ENCODE data around the gene SPANXN3. TPM values are rescaled to one million over a fixed set of nuclear protein-coding genes. Genes with fewer than 3 reads are reported as not detected.
"Not testable (repeated sequence)": the region's sequence is repeated elsewhere in the genome, so short reads cannot be mapped to it uniquely, and the experiment has no call there.

SPANXN3 gene
- total RNA-seq, result not detected

DNA sequence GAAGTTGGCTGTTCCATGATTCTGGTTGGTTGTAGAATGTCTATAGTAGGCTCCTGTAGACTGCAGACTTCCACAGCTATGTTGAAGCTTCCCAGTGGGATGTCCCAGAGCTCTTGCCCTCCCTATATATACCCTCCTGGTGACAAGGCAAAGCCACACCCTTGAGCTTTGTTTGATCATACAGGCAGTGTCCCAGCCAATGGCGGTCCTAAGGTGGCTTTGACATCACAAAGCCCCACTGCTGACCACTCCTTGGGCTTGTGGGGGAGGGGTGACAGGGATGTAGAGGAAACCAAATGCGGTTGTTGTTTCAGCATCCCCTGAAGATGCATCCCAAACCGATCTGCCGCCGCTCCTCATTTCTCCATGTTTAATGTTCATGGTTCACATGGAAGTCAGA, at the start of gene SPANXN3:
Gene SPANXN3 (minus strand): TSS at position 101 of the 400 bp plus-strand sequence. CDS start 84 bp downstream, at position 17.
- intact Hi-C loops (cut with DNase I); H3K36me3 ChIP-seq; H3K9me3 ChIP-seq; H3K4me3 ChIP-seq; H3K4me1 ChIP-seq; H3K27me3 ChIP-seq; DNase-seq (ENCODE audit: low spot score in 2 of 2); H3K27ac ChIP-seq: not testable (repeated sequence)

DNA sequence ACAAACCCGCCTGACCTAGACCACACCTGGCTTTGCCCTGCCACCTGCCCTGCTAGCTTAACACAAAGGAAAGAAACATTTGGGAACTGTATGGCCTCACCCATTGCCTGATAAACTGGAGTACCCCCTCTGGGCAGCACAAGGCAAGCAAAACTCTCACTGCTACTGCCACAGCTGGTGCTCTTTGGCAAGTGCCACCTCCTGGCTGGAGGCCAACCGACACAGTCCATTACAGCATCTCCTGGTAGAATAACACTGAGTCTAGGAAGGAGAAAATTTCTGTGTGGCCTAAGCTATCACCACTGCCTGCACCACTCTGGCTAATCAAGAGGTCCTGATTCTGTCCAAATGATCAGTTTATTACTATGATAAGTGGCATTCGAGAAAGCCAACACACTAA, 18.9 kb upstream of the SPANXN3 start:
- H3K27me3 ChIP-seq, result no peaks in the 10 kb centered on the region
- intact Hi-C loops (cut with DNase I), result no loop called here
- no peaks in the 10 kb centered on the region for H3K9me3 ChIP-seq
- H3K27ac ChIP-seq, result no peak overlapping the region
- no peak for TF ChIP-seq CTCF (IDR thresholded peaks at IDR 0.05)
- no peak overlapping the region for H3K4me3 ChIP-seq
- no peaks in the 10 kb centered on the region for H3K4me1 ChIP-seq
- H3K36me3 ChIP-seq, result no peaks in the 10 kb centered on the region
- no peak for DNase-seq (ENCODE audit: low spot score in 2 of 2)

- H3K27ac ChIP-seq; intact Hi-C loops (cut with DNase I); DNase-seq (ENCODE audit: low spot score in 2 of 2); H3K9me3 ChIP-seq; H3K27me3 ChIP-seq; H3K36me3 ChIP-seq; H3K4me3 ChIP-seq; H3K4me1 ChIP-seq: not testable (repeated sequence)
Measured at GRCh38 chrX:143502196-143502595, 15.1 kb downstream of the SPANXN3 start.

- TF ChIP-seq CTCF (IDR thresholded peaks at IDR 0.05), result no peak
Measured at GRCh38 chrX:143500751-143501150, 16.5 kb downstream of the SPANXN3 start.

GRCh38 chrX:143486105-143486504, 31.2 kb downstream of the SPANXN3 start:
- Histone ChIP-seq H3K27ac (no peak overlapping the region), H3K36me3 (no peaks in the 10 kb centered on the region), H3K27me3 (no peaks in the 10 kb centered on the region), H3K4me1 (no peaks in the 10 kb centered on the region), H3K9me3 (no peaks in the 10 kb centered on the region), H3K4me3 (no peak overlapping the region)
- intact Hi-C loops (cut with DNase I), result no loop called here
- no peak for DNase-seq (ENCODE audit: low spot score in 2 of 2)
- TF ChIP-seq CTCF (IDR thresholded peaks at IDR 0.05), result no peak

More at GRCh38 chrX:143500751-143501150, 16.5 kb downstream of the SPANXN3 start:
- Histone ChIP-seq H3K36me3 (no peaks in the 10 kb centered on the region), H3K27ac (no peak overlapping the region), H3K4me3 (no peak overlapping the region), H3K27me3 (no peaks in the 10 kb centered on the region), H3K4me1 (no peaks in the 10 kb centered on the region), H3K9me3 (no peaks in the 10 kb centered on the region)
- DNase-seq (ENCODE audit: low spot score in 2 of 2), result no peak
- intact Hi-C loops (cut with DNase I), result no loop called here

DNA sequence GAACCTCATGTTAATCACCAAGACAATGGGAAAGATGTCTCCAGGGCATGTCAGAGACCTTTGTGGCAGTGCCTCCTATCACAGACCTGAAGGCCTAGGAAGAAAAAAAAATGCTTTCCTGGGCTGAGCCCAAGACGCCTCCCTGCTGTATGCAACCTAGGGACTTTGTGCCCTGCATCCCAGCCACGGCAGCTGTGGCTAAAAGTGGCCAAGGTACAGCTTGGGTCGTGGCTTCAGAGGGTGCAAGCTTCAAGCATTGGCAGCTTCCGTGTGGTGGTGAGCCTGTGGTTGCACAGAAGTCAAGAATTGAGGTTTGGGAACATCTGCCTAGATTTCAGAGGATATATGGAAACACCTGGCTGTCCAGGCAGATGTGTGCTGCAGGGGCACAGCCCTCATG, 40.5 kb downstream of the SPANXN3 start:
- intact Hi-C loops (cut with DNase I), result no loop called here

More for the DNA sequence above, 40.5 kb downstream of the SPANXN3 start:
- Histone ChIP-seq H3K9me3 (no peaks in the 10 kb centered on the region), H3K36me3 (no peaks in the 10 kb centered on the region), H3K4me1 (no peaks in the 10 kb centered on the region), H3K4me3 (no peak overlapping the region), H3K27ac (no peak overlapping the region), H3K27me3 (no peaks in the 10 kb centered on the region)
- DNase-seq (ENCODE audit: low spot score in 2 of 2), result no peak
- no peak for TF ChIP-seq CTCF (IDR thresholded peaks at IDR 0.05)
